ENCODE data around the gene CCDC27. TPM values are rescaled to one million over a fixed set of nuclear protein-coding genes. Genes with fewer than 3 reads are reported as not detected.

Gene CCDC27
- total RNA-seq, 1 donor from 2014 or later: not detected

GRCh38 chr1:3753656-3754454 is 1.6 kb downstream of the CCDC27 start:
- no peaks in the 10 kb centered on the region for H3K36me3 ChIP-seq
- ATAC-seq: no peak
- intact Hi-C loops (cut with DNase I): no loop called here
- no peaks in the 10 kb centered on the region for H3K9me3 ChIP-seq
- no peaks in the 10 kb centered on the region for H3K4me1 ChIP-seq
- TF ChIP-seq, protein P1, sequence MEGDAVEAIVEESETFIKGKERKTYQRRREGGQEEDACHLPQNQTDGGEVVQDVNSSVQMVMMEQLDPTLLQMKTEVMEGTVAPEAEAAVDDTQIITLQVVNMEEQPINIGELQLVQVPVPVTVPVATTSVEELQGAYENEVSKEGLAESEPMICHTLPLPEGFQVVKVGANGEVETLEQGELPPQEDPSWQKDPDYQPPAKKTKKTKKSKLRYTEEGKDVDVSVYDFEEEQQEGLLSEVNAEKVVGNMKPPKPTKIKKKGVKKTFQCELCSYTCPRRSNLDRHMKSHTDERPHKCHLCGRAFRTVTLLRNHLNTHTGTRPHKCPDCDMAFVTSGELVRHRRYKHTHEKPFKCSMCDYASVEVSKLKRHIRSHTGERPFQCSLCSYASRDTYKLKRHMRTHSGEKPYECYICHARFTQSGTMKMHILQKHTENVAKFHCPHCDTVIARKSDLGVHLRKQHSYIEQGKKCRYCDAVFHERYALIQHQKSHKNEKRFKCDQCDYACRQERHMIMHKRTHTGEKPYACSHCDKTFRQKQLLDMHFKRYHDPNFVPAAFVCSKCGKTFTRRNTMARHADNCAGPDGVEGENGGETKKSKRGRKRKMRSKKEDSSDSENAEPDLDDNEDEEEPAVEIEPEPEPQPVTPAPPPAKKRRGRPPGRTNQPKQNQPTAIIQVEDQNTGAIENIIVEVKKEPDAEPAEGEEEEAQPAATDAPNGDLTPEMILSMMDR (IDR thresholded peaks at IDR 0.05): no peak
- no peak overlapping the region for H3K27ac ChIP-seq
- peaks cover 23% of the 10 kb centered on the region for H3K27me3 ChIP-seq (ENCODE audit: low read depth)
- H3K4me3 ChIP-seq: no peak overlapping the region
- DNase-seq: no peak

DNA sequence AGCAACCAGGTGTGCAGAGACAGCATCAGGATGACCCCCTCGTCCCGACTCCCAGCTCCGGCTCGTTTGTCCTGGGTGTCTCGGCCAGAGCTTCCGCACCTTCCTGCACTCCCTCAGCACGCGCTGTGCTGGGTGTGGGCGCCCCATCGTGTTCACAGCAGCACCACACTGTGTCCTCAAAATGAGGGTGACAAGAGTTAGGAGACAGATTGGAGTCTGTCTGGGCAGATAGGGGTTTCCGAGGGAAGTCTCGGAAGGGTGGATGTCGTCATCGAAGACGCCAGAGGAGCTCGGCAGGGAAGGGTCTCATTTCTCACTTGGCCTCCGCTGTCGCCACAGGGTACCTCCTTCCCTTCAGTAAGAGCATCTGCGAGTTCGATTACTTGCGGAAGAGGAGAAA is 4.1 kb downstream of the CCDC27 start:
- TF ChIP-seq, protein P1 (IDR thresholded peaks at IDR 0.05): no peak

GRCh38 chr1:3759164-3759563 is 6.9 kb downstream of the CCDC27 start:
- no peak for ATAC-seq
- H3K36me3 ChIP-seq: no peaks in the 10 kb centered on the region
- no peak overlapping the region for H3K4me3 ChIP-seq
- intact Hi-C loops (cut with DNase I): no loop called here
- H3K27me3 ChIP-seq (ENCODE audit: low read depth): peaks cover 43% of the 10 kb centered on the region
- no peak overlapping the region for H3K27ac ChIP-seq
- TF ChIP-seq, protein P1 (IDR thresholded peaks at IDR 0.05): no peak
- no peak for DNase-seq
- no peaks in the 10 kb centered on the region for H3K9me3 ChIP-seq
- no peaks in the 10 kb centered on the region for H3K4me1 ChIP-seq

More for the DNA sequence above, 4.1 kb downstream of the CCDC27 start:
- Histone ChIP-seq H3K27me3 (ENCODE audit: low read depth) (peaks cover 32% of the 10 kb centered on the region), H3K4me1 (no peaks in the 10 kb centered on the region), H3K4me3 (no peak overlapping the region), H3K27ac (no peak overlapping the region), H3K36me3 (no peaks in the 10 kb centered on the region), H3K9me3 (no peaks in the 10 kb centered on the region)
- no peak for ATAC-seq
- intact Hi-C loops (cut with DNase I): no loop called here
- DNase-seq: no peak

DNA sequence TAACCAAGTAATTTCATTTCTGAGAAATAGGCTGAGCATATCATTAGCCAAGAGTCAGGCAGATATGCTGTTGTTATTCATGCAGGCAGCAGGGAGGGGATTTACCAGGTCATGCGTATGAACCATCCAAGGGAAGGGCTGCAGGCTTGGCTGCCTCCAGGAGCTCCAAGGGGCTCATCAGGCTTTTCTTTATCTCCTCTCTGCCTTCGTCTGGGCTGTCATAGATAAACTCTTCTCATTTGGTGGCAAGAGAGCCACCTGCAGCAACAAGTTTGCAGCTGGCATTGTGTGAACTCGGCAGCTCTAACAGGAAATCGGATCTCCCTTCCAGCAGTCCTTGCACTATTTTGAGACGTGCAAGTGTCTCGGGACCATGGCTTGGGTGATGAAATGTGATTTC is 7.5 kb downstream of the CCDC27 start:
- no peak overlapping the region for H3K27ac ChIP-seq
- DNase-seq (no peak), ATAC-seq (no peak)
- intact Hi-C loops (cut with DNase I): no loop called here
- peaks cover 37% of the 10 kb centered on the region for H3K27me3 ChIP-seq (ENCODE audit: low read depth)
- no peak overlapping the region for H3K4me3 ChIP-seq
- H3K9me3 ChIP-seq: no peaks in the 10 kb centered on the region
- no peaks in the 10 kb centered on the region for H3K4me1 ChIP-seq
- TF ChIP-seq, protein P1 (IDR thresholded peaks at IDR 0.05): no peak
- no peaks in the 10 kb centered on the region for H3K36me3 ChIP-seq

DNA sequence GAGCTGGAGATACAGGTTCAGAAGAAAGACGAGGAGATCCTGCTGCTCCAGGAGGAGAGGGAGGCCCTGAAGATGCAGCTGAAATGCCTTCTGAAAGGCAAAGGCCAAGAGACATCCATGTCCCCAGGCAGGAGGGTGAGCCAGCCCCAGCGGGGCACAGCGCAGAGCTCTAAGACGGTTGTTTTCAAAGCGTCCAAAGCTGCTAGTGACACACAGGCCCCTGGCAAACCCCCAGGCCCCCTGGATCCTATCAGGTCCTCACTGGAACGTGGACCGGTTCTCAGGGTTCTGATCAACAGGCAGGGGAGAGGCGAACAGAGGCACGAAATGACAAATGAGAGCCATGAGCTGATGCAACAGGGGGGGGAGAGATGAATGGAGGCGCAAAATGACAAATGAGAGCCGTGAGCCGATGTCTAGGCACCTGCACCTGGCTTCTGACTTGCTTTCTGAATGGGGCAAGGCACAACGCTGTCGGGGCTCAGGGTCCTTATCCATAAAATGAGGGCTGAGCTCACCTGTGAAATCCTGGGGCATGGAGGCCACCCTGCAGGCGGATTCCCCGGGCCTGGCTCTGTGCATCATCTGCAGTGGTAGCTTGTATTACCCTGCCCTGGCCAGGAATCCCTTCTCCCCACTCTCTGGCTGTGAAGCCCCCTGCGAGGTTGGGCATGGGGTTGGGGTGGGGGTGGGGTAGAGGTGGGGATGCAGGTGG is 9.2 kb downstream of the CCDC27 start:
- H3K4me3 ChIP-seq: no peak overlapping the region
- H3K9me3 ChIP-seq: no peaks in the 10 kb centered on the region
- ATAC-seq: no peak
- peaks cover 29% of the 10 kb centered on the region for H3K27me3 ChIP-seq (ENCODE audit: low read depth)
- intact Hi-C loops (cut with DNase I): no loop called here
- no peak overlapping the region for H3K27ac ChIP-seq
- TF ChIP-seq, protein P1 (IDR thresholded peaks at IDR 0.05): no peak
- DNase-seq: no peak
- no peaks in the 10 kb centered on the region for H3K36me3 ChIP-seq
- no peaks in the 10 kb centered on the region for H3K4me1 ChIP-seq
